Activated CD4-positive, alpha-beta T cell treated with anti-CD3 and anti-CD28 coated beads, Interleukin-2, amount 50 U/mL, for 4 hours (primary cell): ENCODE results near the gene AGRN.
"Not testable (repeated sequence)": the region's sequence is repeated elsewhere in the genome, so short reads cannot be mapped to it uniquely, and the experiment has no call there.

Source experiments
- DNase-seq, 2 experiments: peaks; one replicate each; pipeline ENCODE4 v3.0.0-alpha.2; 2020

Gene AGRN

GRCh38 chr1:1021920-1022259, 2.0 kb downstream of the AGRN start:
- DNase-seq = no peak

- DNase-seq = no peak
These were observed 2.5 kb downstream of the AGRN start for GRCh38 chr1:1022302-1023009.

DNA sequence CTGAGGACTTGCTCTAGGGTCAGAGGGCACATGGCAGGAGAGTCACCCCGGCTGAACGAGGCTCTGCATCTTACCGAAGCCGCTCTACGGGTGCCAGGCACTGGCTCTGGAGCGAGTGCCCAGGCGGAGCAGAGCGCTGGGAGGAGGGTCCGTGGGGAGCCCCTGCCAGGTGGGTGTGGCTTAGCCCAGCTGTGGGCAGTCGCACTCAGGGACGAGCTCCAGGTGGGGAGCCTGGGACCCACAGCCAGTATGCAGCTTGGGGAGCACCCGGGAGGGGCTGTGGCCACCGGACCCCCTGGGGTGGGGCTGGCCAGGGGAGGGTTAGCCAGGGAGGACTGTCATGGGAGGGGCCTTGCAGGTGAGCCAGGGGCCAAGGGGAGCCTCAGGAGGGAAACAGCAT, 3.8 kb downstream of the AGRN start:
- DNase-seq = no peak

- no peak for DNase-seq
These were observed 4.3 kb downstream of the AGRN start for GRCh38 chr1:1024149-1024770.

- DNase-seq = no peak
These were observed 5.1 kb downstream of the AGRN start for GRCh38 chr1:1024771-1025699.

DNA sequence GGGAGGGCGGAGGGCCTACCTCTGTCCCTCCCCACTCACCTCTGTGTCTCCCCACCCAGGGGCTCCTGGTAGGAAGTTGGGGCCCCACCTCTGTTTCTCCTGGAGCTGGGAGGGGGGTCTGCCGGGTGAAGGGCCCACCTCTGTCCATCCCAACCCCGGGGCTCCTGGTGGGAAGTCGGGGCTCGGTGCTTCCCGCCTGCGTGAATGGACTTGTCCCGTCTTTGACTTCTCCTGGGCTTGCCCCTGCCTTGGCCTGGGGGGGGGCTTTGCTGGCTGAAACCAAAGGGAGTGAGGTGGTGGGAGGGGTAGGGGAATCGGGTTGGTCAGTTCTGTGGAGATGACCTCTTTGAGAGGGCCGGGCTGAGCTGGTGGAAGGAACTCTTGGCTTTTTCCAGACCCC, 5.8 kb downstream of the AGRN start:
- no peak for DNase-seq

DNA sequence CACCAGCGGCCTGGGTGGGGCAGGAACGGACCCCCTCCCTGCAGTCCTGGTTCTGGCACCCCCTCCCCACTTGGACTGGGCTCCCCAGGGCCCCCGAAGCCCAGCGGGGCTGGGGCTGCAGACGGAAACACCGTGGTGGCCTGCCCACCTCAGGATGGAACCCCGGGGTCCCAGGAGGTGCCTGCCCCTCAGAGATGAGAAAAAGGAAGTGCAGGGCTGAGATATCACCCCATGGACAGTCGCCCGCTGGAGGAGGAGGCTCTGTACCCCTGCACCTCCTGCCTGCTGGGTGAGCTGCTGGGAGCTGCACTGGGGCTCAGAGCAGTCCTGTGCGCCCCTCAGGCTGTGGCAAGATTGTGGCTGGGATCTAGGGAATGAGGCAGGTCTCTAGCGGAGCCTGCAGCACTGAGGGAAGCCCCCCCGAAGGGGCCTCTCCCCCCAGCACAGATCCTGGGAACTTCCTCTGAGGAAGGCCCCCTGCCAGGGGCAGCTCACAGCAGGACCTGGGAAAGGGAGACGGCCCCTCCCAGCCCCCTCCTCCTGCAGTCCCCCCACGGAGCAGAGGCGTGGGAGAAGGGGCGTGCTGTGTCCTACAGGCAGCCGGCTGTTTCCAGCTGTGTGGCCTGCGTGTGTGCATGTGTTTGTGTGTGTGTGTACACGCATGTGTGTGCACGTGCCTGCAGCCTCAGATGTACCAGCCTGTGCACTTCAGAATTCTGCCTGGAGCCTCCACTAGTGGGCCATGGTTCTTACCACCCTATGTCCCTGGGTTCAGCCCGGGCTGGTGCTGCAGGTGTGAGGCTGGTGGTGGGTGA, 6.9 kb downstream of the AGRN start:
- DNase-seq = no peak

GRCh38 chr1:1027791-1028190, 7.9 kb downstream of the AGRN start:
- no peak for DNase-seq

GRCh38 chr1:1030867-1031658, 11.1 kb downstream of the AGRN start:
- not testable (repeated sequence) for DNase-seq

- DNase-seq = no peak
These were observed 11.8 kb downstream of the AGRN start for GRCh38 chr1:1031659-1032235.

GRCh38 chr1:1032424-1032823, 12.5 kb downstream of the AGRN start:
- no peak for DNase-seq

- DNase-seq = peak; percentile 84 to 90
These were observed 13.2 kb downstream of the AGRN start for GRCh38 chr1:1033009-1033587.

GRCh38 chr1:1033731-1034438, 14.0 kb downstream of the AGRN start:
- DNase-seq = no peak

DNA sequence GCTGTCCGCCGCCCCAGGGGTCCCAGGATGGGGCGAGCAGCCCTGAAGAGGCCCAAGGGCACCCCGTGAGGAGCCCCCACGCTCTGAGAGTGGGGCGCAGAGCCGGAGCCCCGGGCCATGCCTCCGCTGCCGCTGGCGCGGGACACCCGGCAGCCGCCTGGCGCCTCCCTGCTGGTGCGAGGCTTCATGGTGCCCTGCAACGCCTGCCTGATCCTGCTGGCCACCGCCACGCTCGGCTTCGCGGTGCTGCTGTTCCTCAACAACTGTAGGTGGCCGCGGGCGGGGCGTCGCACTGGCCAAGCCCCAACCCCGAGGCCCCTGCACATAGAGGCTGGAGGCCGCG, 14.5 kb downstream of the AGRN start:
- no peak for DNase-seq

GRCh38 chr1:1035291-1035943, 15.5 kb downstream of the AGRN start:
- DNase-seq = no peak

GRCh38 chr1:1037366-1038327, 17.7 kb downstream of the AGRN start:
- no peak for DNase-seq

DNA sequence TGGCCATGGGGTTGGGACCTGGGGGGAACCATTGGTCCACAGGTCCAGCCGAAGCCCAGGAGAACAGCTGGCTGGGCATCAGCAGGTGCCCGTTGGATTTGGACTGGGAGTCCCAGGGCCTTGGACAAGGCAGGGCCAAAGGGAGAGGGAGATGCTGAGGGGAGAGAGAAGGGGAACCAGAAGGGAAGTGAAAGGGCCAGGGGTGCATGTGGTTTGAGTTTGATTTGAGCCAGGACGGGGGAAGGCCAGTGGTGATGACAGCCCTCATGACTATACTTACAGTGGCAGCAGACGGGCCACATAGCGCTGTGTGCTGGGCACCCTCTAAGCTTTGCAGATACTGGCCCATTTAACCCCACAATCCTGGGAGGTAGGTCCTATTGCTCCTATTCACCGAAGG, 18.8 kb downstream of the AGRN start:
- no peak for DNase-seq

DNA sequence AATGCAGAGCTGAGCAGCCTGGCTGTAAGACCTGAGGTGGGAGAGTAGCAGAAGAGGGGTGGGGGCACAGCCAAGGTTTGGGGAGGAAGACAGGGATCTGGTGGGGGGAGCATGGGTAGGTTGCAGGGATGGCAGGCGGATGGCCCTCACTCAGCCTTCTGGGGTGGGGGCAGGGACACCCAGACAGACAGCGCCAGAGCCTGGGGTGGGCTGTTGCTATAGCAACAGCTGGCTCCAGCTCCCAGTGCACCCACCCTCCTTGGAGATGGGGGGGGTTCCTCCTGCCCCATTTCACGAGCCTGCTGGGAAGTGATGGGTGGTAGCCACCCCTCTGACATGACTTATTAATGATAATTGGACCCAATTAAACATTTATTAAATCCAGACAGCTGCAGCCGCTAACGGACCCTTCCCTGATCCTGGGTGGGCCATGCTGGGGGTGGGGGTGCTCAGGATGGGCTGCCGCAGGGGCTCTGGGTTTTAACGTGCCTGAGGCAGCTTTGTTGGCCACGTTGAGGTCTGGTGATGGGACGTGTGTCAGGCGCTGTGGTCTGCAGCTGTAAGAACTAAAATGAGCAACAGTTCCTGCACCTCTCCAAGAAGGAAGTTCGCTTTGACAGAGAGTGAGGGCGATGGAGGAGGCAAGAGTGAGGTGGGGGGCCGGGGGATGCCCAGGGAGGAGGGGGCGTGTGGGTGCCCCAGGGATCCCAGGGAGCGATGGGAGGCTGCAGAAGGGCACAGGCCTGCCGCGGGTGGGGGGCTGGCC, 19.4 kb downstream of the AGRN start:
- DNase-seq = no peak
